Cardiac septum (tissue), 1 donor: ENCODE results near the gene GPC5. TPM values are rescaled to one million over a fixed set of nuclear protein-coding genes. Genes with fewer than 3 reads are reported as not detected.
"Not testable (repeated sequence)": the region's sequence is repeated elsewhere in the genome, so short reads cannot be mapped to it uniquely, and the experiment has no call there.

Experiments
- DNase-seq: peaks from one replicate; pipeline ENCODE4 v3.0.0-alpha.2; 2020; ENCODE audit warnings: low spot score
- intact Hi-C: fragments of 100-400 bp; cut with DNase I; formaldehyde crosslinking; loops from one replicate; pipeline ENCODE4 v1.14.0; 2022
- total RNA-seq: library from RNA; stranded (reverse); fragmentation: NEBNext Ultra II Directional; extraction: Animal tissue kit (Norgen Biotek cat#: 25700); gene quantifications from one replicate; pipeline ENCODE4 v1.2.1, GENCODE V29; 2021
- donor health status: DM: no; HTN: no; CAD: no.

Gene GPC5
- total RNA-seq, 1 donor from 2014 or later: 0.86 TPM

DNA sequence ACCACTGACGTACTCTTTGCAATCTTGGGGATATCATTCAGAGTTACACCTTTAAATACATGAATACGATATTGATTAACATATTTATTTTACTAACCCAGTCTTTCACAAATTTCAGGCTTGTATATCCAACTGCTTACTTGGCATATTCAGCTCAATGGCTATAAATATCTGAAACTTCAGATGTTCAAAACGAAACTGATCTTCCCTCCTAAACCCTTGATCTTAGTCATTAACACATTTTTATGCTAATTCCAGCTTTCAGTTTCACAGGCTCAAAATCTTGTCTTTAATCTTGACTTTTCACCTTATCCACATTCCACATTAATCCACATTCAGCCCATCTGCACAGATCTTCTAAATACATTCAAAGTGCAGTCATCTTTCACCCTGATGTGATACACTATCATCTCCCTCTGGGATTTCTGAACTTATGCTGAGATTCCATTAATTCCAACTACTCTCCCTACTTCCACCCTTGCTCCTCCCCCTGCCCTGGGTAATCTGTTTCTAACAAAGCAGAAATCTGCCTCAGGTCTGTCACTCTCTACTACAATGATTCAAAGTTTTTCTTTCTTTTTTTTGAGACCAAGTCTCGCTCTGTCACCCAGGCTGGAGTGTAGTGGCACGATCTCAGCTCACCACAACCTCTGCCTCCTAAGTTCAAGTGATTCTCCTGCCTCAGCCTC is 387.2 kb downstream of the GPC5 start:
- DNase-seq: no peak
- intact Hi-C loops: no loop called here

DNA sequence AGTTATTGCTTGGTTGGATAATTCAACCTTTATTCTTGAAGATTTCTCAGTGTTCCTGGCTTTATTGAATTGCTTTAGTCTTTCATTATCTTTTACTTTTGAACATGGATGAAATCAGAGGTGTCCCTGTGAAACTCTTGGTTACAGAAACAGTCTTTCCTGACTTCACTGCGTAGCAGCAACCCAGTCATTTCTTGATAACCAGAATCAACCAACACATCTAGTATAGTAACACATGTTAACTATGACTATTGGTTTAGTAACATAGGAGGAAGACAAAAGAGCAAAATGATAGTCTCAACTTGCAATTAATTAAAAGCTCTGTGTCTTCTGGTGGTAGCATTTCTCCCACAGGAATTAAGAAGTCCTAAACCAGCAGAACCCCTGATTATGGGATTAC is 393.6 kb downstream of the GPC5 start:
- no peak for DNase-seq
- intact Hi-C loops: no loop called here

DNA sequence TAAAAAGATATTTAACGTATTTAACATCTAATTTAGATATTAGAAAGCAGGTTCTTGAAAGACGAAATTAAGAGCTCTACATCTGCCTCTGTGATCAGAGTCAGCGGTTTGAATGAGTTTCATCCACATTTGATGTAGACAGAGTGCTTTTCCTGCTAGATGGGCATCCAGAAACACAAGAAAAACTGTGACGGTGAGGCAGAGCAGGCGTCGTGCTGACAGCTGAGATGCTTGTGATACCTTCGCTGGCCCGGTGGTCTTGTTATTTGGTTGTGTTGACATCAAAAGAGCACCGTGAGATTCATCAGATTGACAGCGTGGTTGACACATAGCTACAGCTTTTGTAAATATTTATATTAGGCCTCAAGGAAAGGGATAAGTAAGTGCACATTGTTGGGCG is 399.1 kb downstream of the GPC5 start:
- no peak for DNase-seq
- intact Hi-C loops: no loop called here

DNA sequence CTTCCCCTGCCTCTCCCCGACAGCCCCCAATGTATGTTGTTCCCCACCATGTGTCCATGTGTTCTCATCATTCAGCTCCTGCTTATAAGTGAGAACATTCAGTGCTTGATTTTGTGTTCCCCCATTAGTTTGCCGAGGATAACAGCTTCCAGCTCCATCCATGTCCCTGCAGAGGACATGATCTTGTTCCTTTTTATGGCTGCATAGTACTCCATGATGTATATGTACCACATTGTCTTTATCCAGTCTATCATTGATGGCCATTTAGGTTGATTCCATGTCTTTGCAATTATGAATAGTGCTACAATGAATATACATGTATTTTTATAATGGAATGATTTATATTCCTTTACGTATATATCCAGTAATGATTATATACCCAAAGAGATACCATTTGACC is 399.9 kb downstream of the GPC5 start:
- DNase-seq, intact Hi-C loops: not testable (repeated sequence)

DNA sequence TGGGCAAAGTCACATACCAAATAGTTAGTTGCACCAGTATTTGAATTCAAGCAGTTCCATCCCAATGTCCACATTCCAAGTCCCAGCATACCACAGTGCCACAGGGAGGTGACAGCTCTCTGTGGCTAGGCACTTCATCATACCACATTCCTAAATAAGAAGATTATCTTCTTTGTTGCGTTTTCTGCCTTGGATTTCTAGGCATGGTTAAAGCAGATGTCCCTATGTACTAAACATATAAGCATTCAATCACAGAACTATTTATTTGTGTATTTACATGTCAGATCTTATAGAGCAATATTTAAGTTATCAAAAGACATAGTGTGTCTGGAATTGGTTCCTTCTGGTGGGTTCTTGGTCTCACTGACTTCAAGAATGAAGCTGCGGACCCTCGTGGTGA is 403.4 kb downstream of the GPC5 start:
- intact Hi-C loops, DNase-seq: not testable (repeated sequence)

DNA sequence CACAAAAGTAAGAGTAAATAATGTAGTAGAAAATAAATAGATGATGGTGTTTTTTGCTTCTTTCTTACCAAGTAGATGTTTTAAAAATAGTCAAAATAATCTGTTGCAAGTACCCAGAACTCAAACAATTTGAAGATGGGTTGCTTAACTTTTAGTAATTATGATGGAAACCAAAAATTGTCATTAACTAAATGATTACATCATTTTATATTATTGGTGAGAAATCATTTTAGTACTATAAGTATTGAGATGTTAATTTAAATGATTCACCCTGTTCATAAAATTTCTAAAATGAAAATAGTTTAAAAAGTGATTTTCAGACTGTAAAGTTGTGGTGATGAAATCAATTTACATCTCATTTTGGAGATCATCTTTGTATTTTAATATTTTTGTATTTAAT is 404.5 kb downstream of the GPC5 start:
- DNase-seq: no peak
- intact Hi-C loops: no loop called here

DNA sequence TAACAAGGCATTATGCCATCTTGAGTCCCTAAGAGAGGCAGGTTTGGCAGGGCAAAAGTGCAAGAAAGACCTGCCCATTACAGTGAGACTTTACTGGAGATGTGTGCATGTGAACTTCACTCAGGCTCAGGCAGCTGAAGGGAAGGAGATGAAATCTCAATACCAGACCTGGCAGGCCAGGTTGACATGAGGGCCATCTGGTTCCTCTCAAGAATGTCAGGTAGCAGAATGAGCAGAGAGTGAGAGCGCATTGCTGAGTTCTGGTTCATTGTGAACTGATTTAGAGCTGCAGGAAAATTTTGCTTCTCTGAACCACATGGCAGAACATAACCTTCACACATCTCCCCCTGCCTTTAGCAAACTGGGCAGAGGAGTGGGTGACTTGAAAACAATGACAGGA is 406.3 kb downstream of the GPC5 start:
- intact Hi-C loops: no loop called here

DNA sequence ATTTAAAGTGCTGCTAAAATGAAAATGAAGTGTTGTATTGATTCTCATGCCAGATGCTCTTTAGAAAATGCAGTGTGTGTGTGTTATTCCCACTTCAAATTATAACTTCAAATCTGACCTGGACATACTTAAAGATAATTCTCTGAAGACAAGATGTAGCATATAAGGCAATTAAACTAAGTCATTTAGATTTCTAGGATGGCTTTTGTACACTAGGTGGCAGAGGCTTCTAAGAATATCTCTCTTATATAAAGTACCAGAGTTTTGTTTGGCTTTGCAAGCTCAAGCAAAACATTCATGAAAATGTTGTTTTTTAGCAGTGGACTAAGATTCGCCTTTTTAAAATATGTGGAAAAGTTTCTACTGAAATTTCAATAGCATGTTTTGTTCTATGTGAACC is 407.2 kb downstream of the GPC5 start:
- intact Hi-C loops: no loop called here
- DNase-seq: no peak

More for the DNA sequence above, 406.3 kb downstream of the GPC5 start:
- no peak for DNase-seq

DNA sequence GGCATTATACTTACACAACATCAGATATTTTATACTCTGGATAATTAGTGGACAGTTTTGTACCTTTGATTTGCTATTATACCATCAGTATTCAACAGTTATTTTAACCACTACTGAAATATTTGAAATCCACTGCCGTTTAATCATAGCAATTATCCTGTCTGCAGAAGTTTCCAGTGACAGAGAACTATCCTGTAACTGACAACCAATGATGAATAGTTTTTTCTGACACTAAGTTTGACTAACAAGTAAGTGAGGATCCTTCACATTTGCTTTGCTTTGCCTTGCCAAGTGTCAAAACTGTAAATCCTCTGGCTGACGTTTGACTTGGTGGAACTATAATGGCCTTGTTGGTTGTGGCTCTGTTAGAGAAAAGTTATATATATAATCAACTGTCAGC is 410.7 kb downstream of the GPC5 start:
- intact Hi-C loops: no loop called here
- DNase-seq: no peak

DNA sequence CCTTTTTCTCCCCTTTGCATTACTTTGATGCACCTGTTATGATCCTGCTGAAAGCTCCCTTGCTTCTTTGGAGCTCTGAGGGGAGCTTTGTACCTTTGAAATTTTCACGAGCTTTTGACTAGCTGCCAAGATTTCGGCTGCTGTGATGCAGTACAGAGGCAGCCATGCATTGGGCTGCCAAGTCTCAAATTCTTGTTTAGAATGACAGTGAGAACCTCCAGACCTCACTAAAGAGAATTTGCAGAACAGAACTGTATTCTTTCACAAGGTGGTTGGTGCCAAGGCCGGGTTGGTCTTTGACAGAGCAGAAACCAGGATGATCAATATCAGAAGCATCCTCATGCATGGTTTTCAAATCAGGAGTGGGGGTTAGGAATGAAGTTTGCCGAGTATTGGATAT is 414.8 kb downstream of the GPC5 start:
- intact Hi-C loops: no loop called here
- DNase-seq: no peak

DNA sequence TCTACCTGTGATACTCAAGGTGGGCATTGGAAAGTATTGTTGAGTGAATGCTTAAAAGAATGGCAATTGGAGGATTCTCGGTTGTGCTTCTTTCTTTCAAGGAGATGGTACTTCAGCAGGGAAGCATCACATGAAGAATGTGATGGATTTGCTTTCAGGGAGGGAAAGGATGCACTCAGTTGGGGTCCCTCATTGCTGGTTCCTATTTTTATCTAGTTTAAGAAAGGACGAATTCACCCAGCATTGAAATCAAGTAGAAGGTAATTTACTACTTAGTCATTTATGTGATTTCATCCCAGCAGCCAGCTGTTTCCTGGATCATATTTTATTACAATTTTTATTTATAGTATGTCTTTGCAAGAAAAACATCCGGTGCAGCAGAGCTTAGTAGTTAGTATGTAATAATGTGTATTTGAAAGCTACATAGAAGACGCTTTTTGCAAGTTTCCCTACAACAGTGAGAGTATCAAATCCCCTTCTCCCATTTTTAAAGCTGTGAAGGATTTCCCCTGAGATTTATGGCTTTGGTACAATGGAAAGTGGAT is 417.9 kb downstream of the GPC5 start:
- intact Hi-C loops: no loop called here
- no peak for DNase-seq

DNA sequence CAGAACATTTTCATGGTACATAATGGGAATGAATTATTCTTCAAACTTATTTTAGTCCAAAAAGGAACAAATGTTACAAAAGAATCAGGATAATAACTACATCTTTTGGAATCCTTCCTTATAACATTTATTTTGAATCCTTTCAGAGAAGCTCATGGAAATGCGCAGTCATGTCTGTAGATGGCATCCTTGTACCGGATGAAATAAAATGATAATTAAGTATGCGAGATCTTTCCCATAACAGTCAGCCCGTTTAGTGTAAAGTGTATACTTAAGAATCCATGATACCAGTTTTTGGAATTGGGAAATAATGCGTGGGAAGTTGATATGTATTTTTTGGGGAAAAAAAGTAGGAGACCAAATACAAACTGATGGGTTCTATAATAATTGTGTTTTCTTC is 418.8 kb downstream of the GPC5 start:
- no peak for DNase-seq
- intact Hi-C loops: no loop called here

DNA sequence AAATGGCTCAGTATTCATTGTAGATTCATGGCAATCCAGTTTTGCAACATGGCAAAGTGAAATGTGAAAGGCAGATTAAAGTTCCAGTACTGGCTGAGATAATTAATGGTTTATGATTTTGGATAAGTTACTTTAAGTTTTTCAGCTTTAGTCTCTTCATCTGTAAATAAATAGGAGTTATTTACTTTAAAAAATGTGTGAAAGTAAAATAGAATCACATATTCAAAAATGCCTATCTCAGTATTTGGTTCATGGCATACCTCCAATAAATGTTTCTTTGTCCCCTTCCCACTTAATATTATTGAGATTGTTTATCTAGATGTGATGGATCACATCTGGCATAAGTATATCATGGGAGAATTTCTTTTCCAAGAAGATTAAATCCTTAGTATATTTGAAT is 426.0 kb downstream of the GPC5 start:
- intact Hi-C loops: no loop called here
- no peak for DNase-seq

DNA sequence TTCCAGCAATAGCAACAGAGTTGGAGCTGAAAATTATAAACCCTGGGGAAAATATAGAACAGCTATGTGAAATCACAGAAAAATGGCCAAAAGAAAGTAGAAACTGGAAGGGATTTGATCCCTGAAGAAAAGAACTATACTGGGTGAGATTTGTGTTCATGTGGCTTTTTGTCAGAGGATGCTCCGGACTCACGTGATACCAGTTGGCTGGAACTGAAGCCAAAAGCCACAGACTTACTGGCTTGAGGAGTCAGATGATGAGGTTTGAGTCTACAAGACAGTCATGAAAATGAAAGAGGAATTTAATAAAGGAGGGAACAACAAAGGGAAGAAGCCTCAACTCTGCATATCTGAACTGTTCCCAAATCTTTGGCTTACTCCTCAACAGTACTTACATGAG is 427.1 kb downstream of the GPC5 start:
- no peak for DNase-seq
- intact Hi-C loops: no loop called here

DNA sequence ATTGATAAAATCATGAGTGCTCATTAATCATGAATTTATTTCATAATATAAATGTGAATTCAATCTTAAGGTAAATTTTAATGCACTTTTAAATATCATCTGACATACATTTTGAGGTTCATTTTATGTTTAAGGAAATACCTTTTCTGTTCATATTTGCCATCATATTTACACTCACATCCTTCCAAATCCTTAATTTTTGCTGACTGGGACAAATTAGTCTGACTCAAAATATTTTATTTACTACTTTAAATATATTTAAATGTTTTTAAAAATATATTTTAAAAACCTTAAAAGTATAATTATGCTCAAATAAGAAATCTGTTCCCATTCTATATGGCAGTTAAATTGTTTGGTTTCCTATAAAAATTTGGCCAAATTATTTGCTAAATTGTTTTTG is 438.1 kb downstream of the GPC5 start:
- no peak for DNase-seq
- intact Hi-C loops: no loop called here

DNA sequence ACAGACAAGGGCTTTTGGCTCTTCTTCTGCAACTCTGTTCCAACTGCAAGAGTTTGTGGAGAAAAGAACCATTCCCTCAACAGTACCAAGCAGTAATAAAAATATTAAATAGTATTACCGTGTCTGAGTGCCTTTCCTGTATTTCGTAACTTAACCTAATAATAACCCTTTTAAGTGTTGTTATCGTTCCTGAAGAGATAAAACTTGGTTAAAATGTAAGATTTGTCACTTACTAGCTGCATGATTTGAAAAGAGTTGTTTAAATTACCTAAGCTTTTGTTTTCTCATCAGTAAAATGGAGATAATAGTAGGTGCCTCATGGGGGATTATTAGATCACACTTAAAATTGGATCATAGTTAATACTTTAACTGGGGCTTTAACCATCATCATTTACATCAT is 447.2 kb downstream of the GPC5 start:
- DNase-seq: no peak
- intact Hi-C loops: no loop called here

DNA sequence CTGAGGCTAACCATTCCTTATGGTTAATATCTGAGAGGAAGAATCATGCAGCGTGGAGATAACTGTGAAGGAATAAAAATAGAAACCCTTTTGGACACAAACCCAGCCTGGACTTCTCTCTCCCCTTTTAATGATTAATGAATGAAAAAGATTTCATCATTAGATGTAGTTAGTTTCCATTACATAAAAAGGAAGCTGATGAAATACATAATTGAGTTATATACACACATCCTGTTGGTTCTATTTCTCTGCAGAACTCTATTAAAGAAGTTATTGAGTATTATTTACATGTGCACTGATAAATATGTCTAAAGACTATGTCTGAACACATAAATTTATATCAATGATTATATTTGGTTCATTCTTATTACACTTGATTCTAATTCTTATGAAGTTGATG is 465.3 kb downstream of the GPC5 start:
- no peak for DNase-seq
- intact Hi-C loops: no loop called here

DNA sequence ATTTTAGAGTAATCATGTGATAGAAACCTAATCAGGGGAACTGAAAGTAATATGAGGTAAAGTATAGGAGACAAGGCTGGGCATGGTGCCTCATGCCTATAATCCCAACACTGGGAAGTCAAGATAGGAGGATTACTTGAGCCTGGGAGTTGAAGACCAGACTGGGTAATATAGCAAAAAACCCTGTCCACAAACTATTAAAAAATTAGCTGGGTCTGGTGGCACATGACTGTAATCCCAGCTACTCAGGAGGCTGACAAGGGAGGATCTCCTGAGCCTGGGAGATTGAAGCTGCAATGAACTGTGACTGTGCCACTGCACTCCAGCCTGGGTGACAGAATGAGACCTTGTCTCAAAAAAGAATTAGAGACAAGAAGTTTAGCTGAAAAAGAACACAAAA is 469.9 kb downstream of the GPC5 start:
- no peak for DNase-seq
- intact Hi-C loops: no loop called here

DNA sequence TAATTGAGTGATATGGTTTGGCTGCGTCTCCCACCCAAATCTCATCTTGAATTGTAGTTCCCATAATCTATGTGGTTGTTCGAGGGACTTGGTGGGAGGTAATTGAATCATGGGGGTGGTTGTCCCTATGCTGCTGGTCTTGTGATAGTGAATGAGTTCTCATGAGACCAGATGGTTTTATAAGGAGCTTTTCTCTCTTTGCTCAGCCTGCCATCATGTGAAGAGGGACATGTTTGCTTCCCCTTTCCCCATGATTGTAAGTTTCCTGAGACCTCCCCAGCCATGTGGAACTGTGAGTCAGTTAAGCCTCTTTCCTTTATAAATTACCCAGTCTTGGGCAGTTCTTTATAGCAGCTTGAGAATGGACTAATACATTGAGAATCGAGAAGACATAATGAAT is 480.1 kb downstream of the GPC5 start:
- intact Hi-C loops: no loop called here
- DNase-seq: no peak

DNA sequence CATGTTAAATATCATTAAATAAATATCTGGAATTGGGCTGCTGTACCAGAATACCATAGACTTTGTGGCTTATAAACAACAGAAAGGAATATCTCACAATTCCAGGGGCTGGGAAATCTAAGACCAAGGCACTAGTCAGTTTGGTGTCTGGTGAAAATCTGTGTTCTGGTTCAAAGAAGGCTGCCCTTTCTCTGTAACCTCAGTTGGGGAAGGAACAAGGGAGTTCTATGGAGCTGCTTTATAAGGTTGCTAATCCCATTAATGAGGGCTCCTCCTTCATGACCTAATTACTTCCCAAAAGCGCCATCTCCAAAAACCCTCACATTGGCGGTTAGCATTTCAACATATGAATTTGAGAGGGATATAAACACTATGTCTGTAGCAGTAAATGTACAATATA is 480.9 kb downstream of the GPC5 start:
- no peak for DNase-seq
- intact Hi-C loops: no loop called here

DNA sequence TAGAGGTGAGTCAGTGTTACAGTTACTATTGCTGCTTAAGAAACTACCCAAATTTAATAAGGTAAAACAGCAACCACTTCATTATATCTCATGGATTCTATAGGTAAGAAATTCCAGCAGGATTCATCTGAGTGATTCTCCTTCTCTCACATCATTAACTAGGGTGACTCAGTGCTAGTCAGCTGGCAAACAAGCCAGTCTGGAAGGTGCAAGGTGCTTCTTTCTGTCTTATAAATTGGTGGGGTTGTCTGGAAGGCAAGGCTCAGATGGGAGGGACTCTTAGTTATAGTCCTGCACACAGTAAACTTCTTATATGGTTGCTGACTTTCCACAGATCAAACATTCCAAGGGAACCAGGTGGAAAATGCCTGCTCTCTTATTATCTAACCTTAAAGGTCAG is 484.5 kb downstream of the GPC5 start:
- intact Hi-C loops: no loop called here
- no peak for DNase-seq

DNA sequence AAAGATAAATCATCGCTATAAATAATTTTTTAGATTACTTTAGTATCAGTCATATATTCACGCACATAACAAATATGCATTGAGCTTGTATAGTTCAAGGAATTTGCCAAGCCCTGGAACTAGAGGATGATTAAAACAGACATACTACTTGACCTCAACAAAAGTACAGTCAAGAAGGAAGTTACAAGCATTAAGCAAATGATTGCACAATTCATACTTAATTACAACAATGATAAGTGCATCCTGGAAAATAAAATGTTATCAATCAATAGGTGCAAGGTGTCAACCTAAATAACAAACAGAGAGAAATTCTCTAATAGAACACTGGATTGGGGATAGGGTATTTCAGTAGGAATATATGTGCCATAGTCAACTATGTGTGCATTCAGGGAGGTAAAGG is 491.2 kb downstream of the GPC5 start:
- DNase-seq: no peak
- intact Hi-C loops: no loop called here
